ENCODE data around the gene FGF12.
A peak's percentile ranks its signal among the peaks of the same experiment; 100 is the strongest.
"Not testable (repeated sequence)": the region's sequence is repeated elsewhere in the genome, so short reads cannot be mapped to it uniquely, and the experiment has no call there.

FGF12 gene

GRCh38 chr3:192577811-192578210 is 149.5 kb downstream of the FGF12 start:
- no peak for DNase-seq (ENCODE audit: low read depth)

DNA sequence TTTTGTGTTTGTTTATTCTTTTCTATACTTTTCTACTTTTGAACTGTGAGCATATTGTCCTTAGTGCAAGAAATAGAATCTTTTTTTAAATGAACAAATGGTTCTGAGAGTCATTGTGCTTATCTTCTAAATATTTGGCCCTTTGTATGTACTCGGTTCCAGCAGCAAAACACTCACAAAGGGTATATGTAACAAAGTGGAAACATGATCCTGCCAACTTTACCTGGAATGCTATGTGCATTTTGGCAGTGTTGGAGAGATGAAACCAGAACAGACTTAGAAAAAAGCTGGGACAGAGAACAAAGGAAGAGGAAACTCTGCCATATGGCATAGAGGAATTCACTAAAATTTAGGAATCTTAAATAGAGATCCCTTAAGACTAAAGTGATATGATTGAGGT is 150.1 kb downstream of the FGF12 start:
- DNase-seq (ENCODE audit: low read depth): no peak

- DNase-seq (ENCODE audit: low read depth): not testable (repeated sequence)
These were observed 150.6 kb downstream of the FGF12 start for GRCh38 chr3:192576704-192577103.

DNA sequence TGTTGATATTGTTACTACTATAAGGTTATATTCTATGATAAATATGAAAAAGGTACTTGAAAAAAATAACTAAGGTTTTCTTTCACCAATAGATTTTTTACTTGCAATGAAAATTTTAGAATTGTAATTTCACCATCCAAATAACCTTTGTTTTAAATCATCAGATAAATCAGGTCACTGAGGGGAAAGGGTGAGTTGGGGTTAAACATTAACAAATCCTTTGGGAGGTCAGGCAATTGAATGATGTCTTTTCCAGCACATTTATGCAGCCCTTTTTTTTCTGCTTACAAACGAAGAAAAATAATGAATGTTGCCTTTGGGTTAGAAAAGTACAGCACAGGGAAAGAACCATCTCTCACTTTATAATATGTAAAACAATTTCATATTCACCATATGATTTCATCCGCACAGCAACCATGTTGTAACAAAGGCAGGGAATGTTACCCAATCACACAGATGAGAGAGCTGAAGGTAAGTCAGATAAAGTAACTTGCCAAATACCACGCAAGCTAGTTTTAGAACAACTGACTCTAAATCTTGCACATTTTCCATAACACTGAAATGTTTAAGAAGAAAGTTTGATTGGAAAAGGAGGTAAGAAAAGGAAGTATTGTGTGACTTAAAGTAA is 151.3 kb downstream of the FGF12 start:
- DNase-seq (ENCODE audit: low read depth): no peak

GRCh38 chr3:192573240-192573639 is 154.1 kb downstream of the FGF12 start:
- no peak for DNase-seq (ENCODE audit: low read depth)

DNA sequence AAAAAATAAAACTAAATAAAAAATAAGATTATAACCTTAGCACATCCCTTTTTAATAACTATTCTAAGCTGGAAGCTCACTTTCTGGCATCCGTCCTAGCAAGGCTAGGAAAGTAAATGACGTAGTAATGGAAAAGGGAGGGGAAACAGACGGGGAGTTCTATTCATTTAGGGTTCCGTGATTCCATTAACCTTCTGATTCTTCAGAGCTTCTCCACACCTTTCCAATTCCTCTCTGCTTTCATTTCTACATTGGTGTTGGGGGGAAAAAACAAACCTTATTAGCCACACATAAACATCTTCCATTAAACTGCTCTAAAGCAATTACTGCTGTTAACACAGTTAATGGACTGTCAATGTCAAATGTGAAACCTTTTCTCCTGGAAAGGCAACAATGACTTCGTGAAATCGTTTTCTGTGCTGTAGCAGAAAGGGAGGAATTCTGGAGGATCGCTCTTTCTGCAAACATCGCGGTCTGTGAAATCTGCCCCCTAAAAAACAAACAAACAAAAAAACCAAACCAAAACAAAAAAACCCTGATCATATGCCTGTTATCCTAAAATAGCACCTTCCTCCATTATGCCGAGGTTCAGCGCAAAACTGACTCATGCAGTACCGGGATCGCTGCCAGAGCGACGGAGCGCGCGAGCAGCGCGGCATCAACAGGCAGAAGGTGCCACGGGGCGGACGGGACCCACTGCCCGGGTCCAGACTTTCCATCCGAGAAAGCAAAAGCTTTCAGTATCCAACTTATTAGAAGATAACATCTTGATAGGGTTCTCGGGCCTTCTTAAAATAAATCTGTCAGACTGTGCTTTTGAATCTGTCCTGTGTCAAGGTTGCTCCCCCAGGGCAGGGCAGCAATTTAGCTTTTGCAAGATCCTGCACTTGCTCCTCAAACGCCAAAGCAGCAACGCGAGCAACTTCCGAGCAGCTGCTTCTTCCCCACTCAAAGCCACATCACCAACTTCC is 156.2 kb downstream of the FGF12 start:
- DNase-seq (ENCODE audit: low read depth): peak; percentile 9

GRCh38 chr3:192570315-192570714 is 157.0 kb downstream of the FGF12 start:
- no peak for DNase-seq (ENCODE audit: low read depth)

GRCh38 chr3:192566706-192567290 is 160.5 kb downstream of the FGF12 start:
- DNase-seq (ENCODE audit: low read depth): peak; percentile 73

DNA sequence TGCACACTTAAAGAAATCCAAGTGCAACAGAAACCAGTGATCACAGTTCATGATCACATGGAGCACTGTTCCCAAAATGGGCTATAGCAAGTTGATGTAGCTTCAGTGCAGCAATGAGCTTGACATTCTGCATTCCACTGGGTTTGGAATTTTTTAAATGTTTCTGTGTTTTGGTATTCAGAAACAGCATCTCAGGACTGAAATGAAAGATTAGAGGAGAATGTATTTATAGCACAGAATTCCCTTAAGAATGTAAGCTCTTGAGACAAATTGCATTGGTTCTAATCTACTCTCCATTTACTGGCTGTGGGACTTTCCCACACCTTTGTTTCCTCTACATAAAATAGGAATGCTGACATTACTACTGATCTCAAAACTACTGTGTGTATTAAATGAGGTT is 162.7 kb downstream of the FGF12 start:
- DNase-seq (ENCODE audit: low read depth): no peak

DNA sequence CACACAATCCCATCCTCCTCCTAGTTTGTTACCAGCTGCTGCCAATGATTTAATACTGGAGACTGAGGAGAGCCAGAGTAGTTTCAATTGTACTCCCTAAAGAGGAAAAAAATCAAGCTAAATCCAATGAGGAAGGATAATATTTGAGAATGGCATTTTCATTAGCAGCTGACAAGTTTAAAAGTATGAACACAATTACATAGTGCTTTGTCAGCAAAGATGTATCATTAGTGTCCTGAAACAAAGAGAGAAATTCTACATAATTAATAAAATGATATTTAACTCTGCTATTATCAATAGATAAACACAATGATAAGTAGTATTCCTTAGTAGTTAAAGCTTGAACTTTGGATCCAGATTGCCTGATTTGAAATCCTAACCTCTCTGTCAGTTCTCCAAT is 163.9 kb downstream of the FGF12 start:
- no peak for DNase-seq (ENCODE audit: low read depth)

- DNase-seq (ENCODE audit: low read depth): no peak
These were observed 173.6 kb downstream of the FGF12 start for GRCh38 chr3:192553707-192554106.

DNA sequence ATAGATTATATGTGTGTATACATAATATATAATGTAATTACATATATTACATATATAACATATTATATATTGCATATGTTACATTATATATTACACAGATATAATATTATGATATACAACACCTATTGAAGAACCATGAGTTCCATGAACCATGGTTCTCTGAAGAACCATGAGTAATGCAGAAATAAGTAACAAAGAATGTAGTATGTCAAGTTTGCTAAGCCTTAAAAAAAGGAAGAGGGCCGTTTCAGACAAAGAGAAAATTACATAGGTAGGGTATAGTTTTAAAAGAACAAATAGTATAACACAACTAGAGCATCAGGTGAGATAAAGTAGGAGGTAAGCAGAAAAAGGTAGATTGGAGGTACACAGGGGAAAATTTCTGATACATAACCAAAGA is 177.0 kb downstream of the FGF12 start:
- DNase-seq (ENCODE audit: low read depth): no peak

DNA sequence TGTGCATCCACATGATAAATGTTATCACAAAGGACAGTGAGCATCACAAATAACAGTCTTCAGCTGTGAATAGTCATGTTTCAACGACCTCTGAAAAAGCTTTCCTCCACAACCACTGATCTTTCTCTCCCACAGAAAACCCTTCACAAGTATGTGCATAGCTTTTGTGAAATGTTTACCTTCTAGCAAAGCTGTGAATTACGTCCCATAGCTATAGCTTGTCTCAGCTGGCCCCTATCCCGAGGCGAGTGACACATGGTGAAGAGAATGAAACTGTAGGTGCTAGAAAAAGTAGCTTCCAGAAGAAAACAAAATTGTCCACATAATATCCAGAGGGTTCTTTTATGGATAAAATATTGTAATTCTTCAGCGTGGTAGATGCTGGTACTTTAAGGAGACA is 182.0 kb downstream of the FGF12 start:
- no peak for DNase-seq (ENCODE audit: low read depth)

GRCh38 chr3:192543163-192543562 is 184.2 kb downstream of the FGF12 start:
- DNase-seq (ENCODE audit: low read depth): no peak

DNA sequence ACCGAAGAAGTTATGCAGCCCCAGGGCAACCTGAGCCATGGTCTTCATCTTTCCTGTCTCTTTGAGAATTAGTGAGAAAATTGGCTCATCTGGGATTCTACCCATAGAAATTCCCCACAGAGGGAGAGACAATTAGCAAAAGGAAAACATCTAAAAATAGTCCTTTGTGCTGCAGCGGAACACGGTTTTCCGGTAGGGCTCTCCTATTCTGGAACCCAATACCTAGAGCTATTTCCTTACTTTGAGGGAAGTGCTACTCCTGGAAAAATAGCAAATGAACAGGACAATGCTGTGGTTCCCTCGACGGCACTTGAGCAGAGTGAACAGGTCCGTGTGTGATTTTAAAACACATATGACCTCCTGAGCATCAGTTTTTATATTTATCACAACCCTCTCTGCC is 210.5 kb downstream of the FGF12 start:
- no peak for DNase-seq (ENCODE audit: low read depth)

DNA sequence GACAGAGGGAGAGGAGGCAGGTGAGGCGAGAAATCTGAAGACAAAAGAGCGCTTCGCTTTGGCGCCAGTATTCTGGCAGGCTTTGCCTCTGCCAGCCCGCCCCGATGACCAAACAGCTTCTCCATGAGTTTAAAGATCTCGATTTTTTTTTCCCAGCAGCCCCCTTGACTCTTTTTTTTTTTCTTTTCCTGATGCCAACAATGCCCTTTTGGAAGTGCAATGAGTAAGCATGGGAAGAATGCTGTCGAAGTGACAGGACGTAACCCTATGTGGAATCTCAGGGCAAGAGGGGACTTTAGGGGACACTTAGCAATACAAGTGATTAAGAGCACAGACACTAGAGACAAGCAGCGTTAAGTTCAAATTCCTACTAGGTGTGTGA is 211.7 kb downstream of the FGF12 start:
- DNase-seq (ENCODE audit: low read depth): no peak

DNA sequence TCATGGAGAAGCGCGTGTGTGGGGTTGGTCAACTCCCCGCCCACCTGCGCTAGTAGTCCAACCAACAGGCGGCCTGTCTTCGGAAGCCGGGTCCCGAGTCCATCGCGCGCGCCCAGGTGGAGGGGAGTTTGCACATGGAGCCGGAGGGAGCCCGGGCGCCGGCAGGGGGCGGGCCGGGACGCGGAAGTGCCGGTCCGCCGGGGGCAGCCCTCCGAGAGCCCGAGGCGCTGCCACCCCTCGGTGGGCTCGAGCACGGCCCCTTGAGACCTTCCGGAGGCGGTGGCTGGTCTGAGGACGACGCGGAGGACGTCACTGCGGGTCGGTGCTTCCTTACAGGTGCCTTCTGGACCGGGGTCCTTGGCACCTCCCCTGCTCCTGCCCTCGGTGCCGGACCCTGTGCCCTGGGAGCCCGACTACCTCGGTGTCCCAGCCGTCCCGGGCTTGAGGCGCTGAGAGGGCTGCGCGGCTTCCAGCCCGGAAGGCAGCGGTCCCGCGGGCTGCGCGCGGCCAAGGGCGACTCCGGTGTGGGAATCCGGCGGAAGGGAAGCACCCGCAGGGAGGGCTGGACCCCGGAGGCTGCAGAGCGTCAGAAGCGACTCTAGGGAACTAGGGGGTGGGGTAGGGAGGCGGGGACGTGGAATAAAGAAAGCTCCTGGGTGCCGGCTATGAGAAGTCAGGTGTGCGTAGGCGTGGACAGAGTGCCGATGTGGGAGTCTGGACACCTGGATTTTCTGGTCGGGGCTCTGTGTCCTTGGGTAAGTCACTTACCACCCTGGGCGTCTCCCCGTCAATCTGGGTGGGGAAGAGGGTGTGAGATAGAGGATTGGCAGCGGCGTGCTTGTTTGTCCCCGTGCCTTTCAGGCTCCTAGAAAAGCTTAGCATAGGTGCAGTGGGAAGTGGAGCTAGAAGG is 212.3 kb downstream of the FGF12 start:
- DNase-seq (ENCODE audit: low read depth): no peak

DNA sequence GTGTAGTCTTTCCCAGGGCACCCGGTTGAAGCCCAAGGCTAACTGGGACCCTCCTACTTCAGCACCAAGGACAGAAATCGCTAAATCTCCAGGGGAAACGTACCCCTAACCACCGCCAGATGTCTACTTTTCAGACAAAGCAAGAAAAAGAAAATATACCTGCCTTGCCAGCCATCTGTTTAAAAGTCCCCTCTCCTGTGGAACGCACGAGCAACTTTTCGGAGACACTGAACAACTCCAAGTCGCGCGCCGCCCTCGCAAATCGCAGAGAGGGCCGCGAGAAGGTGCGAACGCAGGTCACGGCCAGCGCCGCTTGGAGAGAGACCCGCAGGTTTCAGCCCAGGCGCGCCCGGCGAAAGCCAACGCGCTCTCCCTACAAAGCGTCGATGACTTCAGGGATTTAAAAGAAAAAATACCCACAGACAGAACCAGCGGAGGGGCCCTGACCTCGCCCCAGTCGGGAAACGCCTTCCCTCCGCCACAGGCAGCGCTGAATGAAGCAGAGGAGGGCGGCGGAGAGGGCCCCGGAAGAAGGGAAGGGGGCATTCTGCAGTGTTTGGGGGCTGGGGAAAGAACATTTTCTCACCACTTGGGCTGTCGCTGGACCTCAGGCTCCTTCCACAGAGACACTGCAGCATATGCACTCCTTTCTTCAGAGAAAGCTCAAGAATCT is 213.1 kb downstream of the FGF12 start:
- DNase-seq (ENCODE audit: low read depth): no peak

GRCh38 chr3:192505731-192506130 is 221.6 kb downstream of the FGF12 start:
- DNase-seq (ENCODE audit: low read depth): no peak

DNA sequence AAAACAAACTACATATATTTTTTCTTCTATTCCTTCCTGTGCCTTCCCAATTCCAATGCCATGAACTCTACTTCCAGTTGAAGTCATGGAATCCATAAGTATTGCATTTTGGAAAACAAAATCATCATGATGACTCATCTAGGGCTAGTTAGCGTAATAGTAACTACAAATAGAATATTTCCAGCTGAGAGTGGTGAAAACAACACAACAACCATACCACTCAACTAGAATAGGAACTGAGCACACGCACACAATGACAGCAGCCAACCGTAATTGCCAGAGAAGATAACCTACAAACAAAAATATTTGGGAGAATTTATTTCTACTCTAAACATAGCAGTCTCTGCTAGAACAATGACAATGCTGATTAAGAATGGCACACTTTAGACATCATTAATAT is 225.9 kb downstream of the FGF12 start:
- no peak for DNase-seq (ENCODE audit: low read depth)

- no peak for DNase-seq (ENCODE audit: low read depth)
These were observed 230.3 kb downstream of the FGF12 start for GRCh38 chr3:192496905-192497587.
